ENCODE results near the gene PLB1.

Gene PLB1

DNA sequence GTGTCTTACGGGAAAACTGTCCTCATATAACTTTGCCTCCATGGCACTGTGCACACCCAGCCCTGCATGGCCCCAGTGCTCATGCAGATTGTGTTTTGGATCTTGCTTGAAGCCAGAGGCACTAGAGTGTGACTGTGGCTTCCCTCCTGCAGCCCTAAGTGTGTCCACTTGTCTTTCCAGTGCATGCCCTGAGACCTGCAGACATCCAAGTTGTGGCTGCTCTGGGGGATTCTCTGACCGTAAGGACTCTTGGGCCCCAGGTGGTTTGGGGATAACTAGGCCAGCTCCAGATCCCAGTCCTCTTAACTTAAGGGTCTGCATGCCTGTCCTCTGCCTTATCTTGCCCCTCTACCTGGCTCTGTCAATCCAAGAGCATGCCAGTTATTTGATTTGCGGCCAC lies 96.6 kb downstream of the PLB1 start:
- H3K27ac ChIP-seq = no peak overlapping the region
- DNase-seq = no peak
- H3K27me3 ChIP-seq (ENCODE audit: insufficient read depth, low read depth, severe bottlenecking) = no peaks in the 10 kb centered on the region
- H3K9me3 ChIP-seq (ENCODE audit: severe bottlenecking) = no peaks in the 10 kb centered on the region
- TF ChIP-seq, protein P1, sequence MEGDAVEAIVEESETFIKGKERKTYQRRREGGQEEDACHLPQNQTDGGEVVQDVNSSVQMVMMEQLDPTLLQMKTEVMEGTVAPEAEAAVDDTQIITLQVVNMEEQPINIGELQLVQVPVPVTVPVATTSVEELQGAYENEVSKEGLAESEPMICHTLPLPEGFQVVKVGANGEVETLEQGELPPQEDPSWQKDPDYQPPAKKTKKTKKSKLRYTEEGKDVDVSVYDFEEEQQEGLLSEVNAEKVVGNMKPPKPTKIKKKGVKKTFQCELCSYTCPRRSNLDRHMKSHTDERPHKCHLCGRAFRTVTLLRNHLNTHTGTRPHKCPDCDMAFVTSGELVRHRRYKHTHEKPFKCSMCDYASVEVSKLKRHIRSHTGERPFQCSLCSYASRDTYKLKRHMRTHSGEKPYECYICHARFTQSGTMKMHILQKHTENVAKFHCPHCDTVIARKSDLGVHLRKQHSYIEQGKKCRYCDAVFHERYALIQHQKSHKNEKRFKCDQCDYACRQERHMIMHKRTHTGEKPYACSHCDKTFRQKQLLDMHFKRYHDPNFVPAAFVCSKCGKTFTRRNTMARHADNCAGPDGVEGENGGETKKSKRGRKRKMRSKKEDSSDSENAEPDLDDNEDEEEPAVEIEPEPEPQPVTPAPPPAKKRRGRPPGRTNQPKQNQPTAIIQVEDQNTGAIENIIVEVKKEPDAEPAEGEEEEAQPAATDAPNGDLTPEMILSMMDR (IDR thresholded peaks at IDR 0.05; ENCODE audit: low read depth, low read length) = no peak
- no peak overlapping the region for H3K4me3 ChIP-seq (ENCODE audit: low read depth, low read length)
- H3K36me3 ChIP-seq = no peaks in the 10 kb centered on the region

DNA sequence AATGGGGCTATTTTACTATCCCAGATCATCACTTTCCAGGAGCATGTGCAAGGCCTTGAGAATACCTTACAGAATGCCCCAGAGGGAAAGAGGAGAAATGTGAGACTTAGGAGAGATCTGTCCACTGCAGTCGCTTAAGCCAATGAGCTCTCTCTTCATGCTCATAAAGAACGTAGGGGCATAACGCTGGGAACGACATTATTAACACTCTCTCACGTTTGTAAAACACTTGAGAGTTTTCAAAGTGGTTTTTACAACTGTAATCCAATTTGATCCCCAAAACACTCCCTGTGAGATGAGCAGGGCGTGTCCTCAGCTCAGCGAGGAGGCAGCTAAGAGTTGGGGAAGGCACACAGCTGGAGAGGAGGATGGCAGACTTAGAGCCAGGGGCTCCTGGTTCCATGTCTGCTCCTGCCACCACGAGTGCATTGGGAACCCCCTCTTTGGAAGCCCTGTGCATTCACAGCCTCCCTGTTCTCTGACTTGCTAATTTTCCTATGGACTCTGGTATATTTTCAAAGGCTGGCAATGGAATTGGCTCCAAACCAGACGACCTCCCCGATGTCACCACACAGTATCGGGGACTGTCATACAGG lies 97.4 kb downstream of the PLB1 start:
- Histone ChIP-seq H3K9me3 (ENCODE audit: severe bottlenecking) (no peaks in the 10 kb centered on the region), H3K36me3 (no peaks in the 10 kb centered on the region), H3K27me3 (ENCODE audit: insufficient read depth, low read depth, severe bottlenecking) (no peaks in the 10 kb centered on the region), H3K27ac (no peak overlapping the region), H3K4me3 (ENCODE audit: low read depth, low read length) (no peak overlapping the region)
- no peak for DNase-seq
- TF ChIP-seq, protein P1 (IDR thresholded peaks at IDR 0.05; ENCODE audit: low read depth, low read length) = no peak

DNA sequence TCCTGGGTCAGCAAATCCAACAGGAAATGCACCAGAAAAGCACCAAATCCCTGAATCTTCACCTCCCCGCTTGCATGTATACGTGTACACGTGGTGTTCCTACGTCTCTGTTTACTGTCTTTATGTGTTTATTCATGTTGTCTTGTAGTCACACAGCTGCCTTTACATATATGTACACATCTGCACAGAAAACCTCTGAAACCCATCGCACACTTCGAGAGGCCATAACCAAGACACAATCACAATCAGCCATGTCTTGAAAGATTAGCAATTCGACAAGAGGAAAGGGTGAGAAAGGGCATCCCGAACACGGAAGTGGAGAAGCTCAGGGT lies 98.1 kb downstream of the PLB1 start:
- no peak overlapping the region for H3K27ac ChIP-seq
- no peak overlapping the region for H3K4me3 ChIP-seq (ENCODE audit: low read depth, low read length)
- no peaks in the 10 kb centered on the region for H3K36me3 ChIP-seq
- no peaks in the 10 kb centered on the region for H3K9me3 ChIP-seq (ENCODE audit: severe bottlenecking)
- DNase-seq = no peak
- TF ChIP-seq, protein P1 (IDR thresholded peaks at IDR 0.05; ENCODE audit: low read depth, low read length) = no peak
- H3K27me3 ChIP-seq (ENCODE audit: insufficient read depth, low read depth, severe bottlenecking) = no peaks in the 10 kb centered on the region

DNA sequence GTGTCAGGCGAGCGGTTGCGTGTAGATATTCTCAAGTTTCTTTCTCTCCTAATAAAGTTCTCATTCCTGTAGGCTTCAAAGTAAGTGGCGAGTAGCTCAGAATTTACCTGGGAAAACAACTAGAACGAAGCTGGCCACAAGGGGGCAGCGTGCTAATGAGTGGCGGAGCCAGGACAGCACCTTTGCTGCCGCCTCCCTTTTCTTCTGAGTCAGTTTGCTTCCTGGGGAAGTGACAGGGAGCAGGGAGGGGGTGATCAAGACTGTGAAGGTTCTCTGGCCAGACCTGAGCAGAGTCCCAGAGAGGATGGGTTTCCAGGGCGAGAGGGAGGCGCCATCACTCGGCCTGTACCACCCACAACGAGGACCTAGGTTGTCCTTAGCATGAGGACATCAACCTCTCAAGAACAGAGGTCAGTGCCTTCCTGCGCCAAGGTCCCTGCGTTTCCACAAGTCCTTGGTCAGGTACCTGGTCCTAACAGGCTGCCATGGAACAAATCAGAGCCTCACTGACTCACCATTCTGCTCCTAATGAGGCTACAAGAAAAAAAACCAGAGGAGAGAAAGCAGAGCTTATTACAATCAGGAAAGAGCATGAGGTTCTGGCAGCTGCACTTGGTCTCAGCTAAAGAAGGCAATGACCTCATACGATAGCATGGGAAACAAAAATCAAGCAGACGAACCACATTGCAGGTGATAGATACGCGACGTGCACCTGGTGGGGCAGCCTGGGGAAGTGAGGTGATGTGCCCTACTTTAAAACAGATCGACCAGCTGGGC lies 98.7 kb downstream of the PLB1 start:
- H3K9me3 ChIP-seq (ENCODE audit: severe bottlenecking) = no peaks in the 10 kb centered on the region
- H3K27ac ChIP-seq = peak overlapping the region; percentile 31
- H3K4me3 ChIP-seq (ENCODE audit: low read depth, low read length) = no peak overlapping the region
- peak; percentile 94 for DNase-seq
- TF ChIP-seq, protein P1 (IDR thresholded peaks at IDR 0.05; ENCODE audit: low read depth, low read length) = peak; percentile 89
- H3K27me3 ChIP-seq (ENCODE audit: insufficient read depth, low read depth, severe bottlenecking) = no peaks in the 10 kb centered on the region
- H3K36me3 ChIP-seq = no peaks in the 10 kb centered on the region

DNA sequence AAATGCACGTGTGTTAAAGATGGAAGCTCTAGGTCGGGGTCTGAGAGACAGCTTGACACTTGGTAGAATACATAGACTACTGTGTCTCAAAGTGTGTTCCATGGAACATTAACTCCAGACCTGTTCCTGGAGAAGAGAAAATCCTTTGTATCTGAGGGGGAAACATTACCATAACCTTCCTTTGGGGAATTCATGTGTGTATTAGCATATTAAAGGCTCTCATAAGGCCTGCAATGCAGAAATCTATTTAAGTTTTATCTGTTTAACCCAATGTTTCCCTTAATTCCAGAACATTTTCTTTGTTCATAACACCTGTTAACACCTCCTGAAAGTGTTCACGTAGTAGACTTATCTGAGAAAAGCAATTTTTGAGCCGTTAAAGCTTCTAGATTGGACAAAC lies 99.5 kb downstream of the PLB1 start:
- TF ChIP-seq, protein P1 (IDR thresholded peaks at IDR 0.05; ENCODE audit: low read depth, low read length) = no peak
- DNase-seq = no peak
- Histone ChIP-seq H3K4me3 (ENCODE audit: low read depth, low read length) (no peak overlapping the region), H3K36me3 (no peaks in the 10 kb centered on the region), H3K27ac (no peak overlapping the region), H3K9me3 (ENCODE audit: severe bottlenecking) (no peaks in the 10 kb centered on the region), H3K27me3 (ENCODE audit: insufficient read depth, low read depth, severe bottlenecking) (no peaks in the 10 kb centered on the region)

All from WERI-Rb-1 (cell line).